Small intestine (tissue), 7 donors: ENCODE measurements around the gene CACNG8. TPM values are rescaled to one million over a fixed set of nuclear protein-coding genes. Genes with fewer than 3 reads are reported as not detected.

Source experiments
- DNase-seq, 2 donors: peaks; one replicate each; pipeline versions ENCODE4 v3.0.0 to v3.0.0-alpha.2; 2013
- FAIRE-seq: peaks from 2 replicates; lab custom pipeline; 2012; peaks lifted over from hg19 to GRCh38; lab: Jason Lieb, UNC
- H3K27ac ChIP-seq, 3 donors: one replicate each; pipeline ENCODE4 v1.5.1; 2013; ENCODE audit warnings: low read length in 2 of 3, mild to moderate bottlenecking in 2 of 3, control low read depth in 1 of 3, inconsistent platforms in 1 of 3, low read depth in 1 of 3, moderate library complexity in 1 of 3
- H3K27me3 ChIP-seq, 3 donors: one replicate each; pipeline ENCODE4 v1.6.1; 2013; ENCODE audit warnings: low read length in 3 of 3, inconsistent platforms in 1 of 3; ENCODE audit not compliant: control insufficient read depth in 3 of 3, insufficient read depth in 3 of 3
- H3K36me3 ChIP-seq, 3 donors: one replicate each; pipeline ENCODE4 v1.6.1; 2013; ENCODE audit warnings: low read length in 3 of 3, inconsistent platforms in 1 of 3, low read depth in 1 of 3, mild to moderate bottlenecking in 1 of 3, moderate library complexity in 1 of 3; ENCODE audit not compliant: control insufficient read depth in 3 of 3, insufficient read depth in 2 of 3
- H3K4me1 ChIP-seq, 3 donors: one replicate each; pipeline ENCODE4 v1.6.1; 2013; ENCODE audit warnings: low read length in 2 of 3, inconsistent platforms in 1 of 3, low read depth in 1 of 3, mild to moderate bottlenecking in 1 of 3, moderate library complexity in 1 of 3; ENCODE audit not compliant: control insufficient read depth in 3 of 3, insufficient read depth in 2 of 3
- H3K4me3 ChIP-seq, 3 donors: one replicate each; pipeline ENCODE4 v1.5.1; 2013; ENCODE audit warnings: low read length in 3 of 3, control low read depth in 1 of 3, inconsistent platforms in 1 of 3, low read depth in 1 of 3, mild to moderate bottlenecking in 1 of 3, moderate library complexity in 1 of 3
- H3K9me3 ChIP-seq, 2 donors: one replicate each; pipeline ENCODE4 v1.6.1; 2013; ENCODE audit warnings: low read depth in 1 of 2, low read length in 1 of 2; ENCODE audit not compliant: control insufficient read depth in 2 of 2, insufficient read depth in 1 of 2
- WGBS, 3 donors: extraction: QIAGEN DNeasy Blood & Tissue Kit; methylation state at CpG; one replicate each; pipeline ENCODE4 v1.1.7; 2013; 5-methylcytosine and 5-hydroxymethylcytosine counted together
- polyA plus RNA-seq, 4 donors: library from polyadenylated mRNA; stranded (reverse) in 3 of 4; unstranded in 1 of 4; fragments of 200-250 nt in 3 of 4; fragments of 120-200 nt in 1 of 4; gene quantifications; one replicate each; pipeline versions ENCODE4 v1.2.1 to v1.2.3, GENCODE V29; 2013
- donor health status: healthy with polysubstance abuse.
- donor health status: control.
- donor health status: control.
- donor health status: Bipolar disorder and iron deficiency.
- donor health status: healthy.

Gene CACNG8
- polyA plus RNA-seq, 4 donors, result 0.03 to 0.12 TPM; not detected in 2

DNA sequence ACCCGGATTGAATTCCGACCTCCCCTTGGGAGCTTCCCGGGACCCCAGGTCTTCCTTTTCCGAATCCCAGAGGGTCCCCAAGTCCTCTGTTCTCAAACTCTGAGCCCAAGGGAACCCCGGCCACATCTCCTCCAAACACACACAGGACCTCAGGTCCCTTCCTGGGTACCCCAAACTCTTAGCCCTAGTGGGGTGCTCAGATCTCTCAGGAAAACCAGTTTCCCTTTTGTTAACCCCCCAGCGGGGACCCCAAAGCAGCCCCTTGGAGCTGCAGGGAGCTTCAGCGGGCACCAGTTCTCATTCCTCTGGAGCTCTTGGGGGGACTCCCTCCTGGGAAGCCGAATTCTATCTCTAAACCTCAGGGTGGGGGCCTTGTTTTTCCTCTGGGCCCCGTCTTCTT, 29.5 kb downstream of the CACNG8 start:
- no peaks in the 10 kb centered on the region for H3K4me1 ChIP-seq
- H3K27ac ChIP-seq, result no peak overlapping the region
- H3K27me3 ChIP-seq, result peaks cover 0 to 26% (median 25%) of the 10 kb centered on the region in 3 donors
- no peak overlapping the region for H3K4me3 ChIP-seq
- no peaks in the 10 kb centered on the region for H3K36me3 ChIP-seq
- no peak for FAIRE-seq
- WGBS, 3 donors, result 64 to 81% (median 72%) methylated on average over 8 to 9 of the region's 9 CpGs
- no peaks in the 10 kb centered on the region for H3K9me3 ChIP-seq
- DNase-seq, result no peak

DNA sequence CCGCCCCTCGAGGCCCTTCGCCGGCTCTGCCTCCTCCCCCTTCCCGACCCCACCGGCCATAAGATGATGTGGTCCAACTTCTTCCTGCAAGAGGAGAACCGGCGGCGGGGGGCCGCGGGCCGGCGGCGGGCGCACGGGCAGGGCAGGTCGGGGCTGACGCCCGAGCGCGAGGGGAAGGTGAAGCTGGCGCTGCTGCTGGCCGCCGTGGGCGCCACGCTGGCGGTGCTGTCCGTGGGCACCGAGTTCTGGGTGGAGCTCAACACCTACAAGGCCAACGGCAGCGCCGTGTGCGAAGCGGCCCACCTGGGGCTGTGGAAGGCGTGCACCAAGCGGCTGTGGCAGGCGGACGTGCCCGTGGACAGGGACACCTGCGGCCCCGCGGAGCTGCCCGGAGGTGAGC, 30.1 kb downstream of the CACNG8 start:
- H3K27ac ChIP-seq, result no peak overlapping the region
- FAIRE-seq (no peak), DNase-seq (no peak)
- H3K36me3 ChIP-seq, result no peaks in the 10 kb centered on the region
- no peak overlapping the region for H3K4me3 ChIP-seq
- peaks cover 0 to 28% (median 25%) of the 10 kb centered on the region in 3 donors for H3K27me3 ChIP-seq
- H3K4me1 ChIP-seq, result no peaks in the 10 kb centered on the region
- WGBS, 3 donors, result 23 to 38% (median 28%) methylated on average over 27 to 43 of the region's 43 CpGs
- H3K9me3 ChIP-seq, result no peaks in the 10 kb centered on the region

DNA sequence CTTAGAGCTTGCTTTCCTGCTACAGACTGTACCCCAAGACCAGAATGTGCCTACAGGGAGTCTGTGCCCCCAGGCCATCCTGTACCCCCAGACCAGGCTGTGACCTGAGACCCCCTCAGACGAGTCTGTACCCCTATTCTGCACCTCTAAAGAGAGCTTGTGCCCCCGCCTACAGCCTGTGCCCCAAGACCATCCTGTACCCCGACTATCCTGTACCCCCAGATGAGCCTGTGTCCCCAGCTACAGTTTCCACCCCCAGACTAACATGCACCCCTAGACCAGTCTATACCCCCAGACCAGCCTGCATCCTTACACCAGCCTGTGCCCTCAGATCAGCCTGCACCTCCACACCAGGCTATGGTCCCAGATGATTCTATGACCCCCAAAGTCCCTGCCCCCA, 30.7 kb downstream of the CACNG8 start:
- no peak overlapping the region for H3K4me3 ChIP-seq
- no peak for FAIRE-seq
- WGBS, 3 donors, result 52 to 66% (median 62%) methylated on average over 3 of the region's 3 CpGs
- H3K27ac ChIP-seq, result no peak overlapping the region
- no peaks in the 10 kb centered on the region for H3K9me3 ChIP-seq
- H3K36me3 ChIP-seq, result no peaks in the 10 kb centered on the region
- no peak for DNase-seq
- peaks cover 0 to 28% (median 27%) of the 10 kb centered on the region in 3 donors for H3K27me3 ChIP-seq
- H3K4me1 ChIP-seq, result no peaks in the 10 kb centered on the region

DNA sequence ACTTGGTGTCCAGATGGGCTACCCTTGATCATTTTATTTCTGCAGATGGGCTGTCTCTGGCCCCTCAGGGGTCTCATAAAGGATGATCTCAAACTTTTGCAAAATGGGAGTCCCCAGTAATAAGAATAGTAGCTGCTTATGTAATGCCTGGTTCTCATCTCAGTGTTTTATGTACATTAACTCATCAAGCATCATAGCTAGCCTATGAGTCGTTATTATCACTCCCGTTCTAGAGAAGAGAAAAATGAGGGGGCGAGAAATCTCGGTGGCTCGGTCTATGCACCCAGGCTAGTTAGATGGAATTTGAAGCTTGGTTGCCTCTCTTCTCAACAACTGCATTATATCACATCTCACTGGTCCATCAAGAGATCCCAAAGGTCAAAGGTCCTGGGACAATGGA, 32.1 kb downstream of the CACNG8 start:
- DNase-seq (no peak), FAIRE-seq (no peak)
- 73 to 84% (median 75%) methylated on average over 5 of the region's 5 CpGs for WGBS, 3 donors
- H3K27me3 ChIP-seq, result peaks cover 0 to 28% (median 27%) of the 10 kb centered on the region in 3 donors
- no peaks in the 10 kb centered on the region for H3K36me3 ChIP-seq
- H3K4me3 ChIP-seq, result no peak overlapping the region
- H3K27ac ChIP-seq, result no peak overlapping the region
- no peaks in the 10 kb centered on the region for H3K4me1 ChIP-seq
- no peaks in the 10 kb centered on the region for H3K9me3 ChIP-seq

DNA sequence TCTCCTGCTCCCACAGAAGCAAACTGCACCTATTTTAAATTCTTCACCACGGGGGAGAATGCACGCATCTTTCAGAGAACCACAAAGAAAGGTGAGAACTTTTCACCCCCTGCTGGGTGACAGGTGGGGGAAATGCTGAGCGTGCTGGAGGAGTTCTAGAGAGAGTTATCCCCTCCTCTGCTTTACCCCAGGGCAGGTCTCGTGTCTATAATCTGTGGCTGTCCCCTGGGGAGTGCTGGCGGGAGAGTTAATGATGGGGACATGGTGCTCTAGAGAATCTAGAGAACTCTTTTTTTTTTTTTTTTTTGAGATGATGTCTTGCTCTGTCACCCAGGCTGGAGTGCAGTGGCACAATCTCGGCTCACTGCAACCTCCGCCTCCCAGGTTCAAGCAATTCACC, 35.5 kb downstream of the CACNG8 start:
- WGBS, 3 donors, result 46 to 51% (median 46%) methylated on average over 7 of the region's 7 CpGs
- no peak for DNase-seq
- Histone ChIP-seq H3K27me3 (peaks cover 0 to 18% (median 10%) of the 10 kb centered on the region in 3 donors), H3K36me3 (no peaks in the 10 kb centered on the region), H3K4me3 (no peak overlapping the region), H3K9me3 (no peaks in the 10 kb centered on the region), H3K4me1 (no peaks in the 10 kb centered on the region), H3K27ac (no peak overlapping the region)
- FAIRE-seq, result no peak

DNA sequence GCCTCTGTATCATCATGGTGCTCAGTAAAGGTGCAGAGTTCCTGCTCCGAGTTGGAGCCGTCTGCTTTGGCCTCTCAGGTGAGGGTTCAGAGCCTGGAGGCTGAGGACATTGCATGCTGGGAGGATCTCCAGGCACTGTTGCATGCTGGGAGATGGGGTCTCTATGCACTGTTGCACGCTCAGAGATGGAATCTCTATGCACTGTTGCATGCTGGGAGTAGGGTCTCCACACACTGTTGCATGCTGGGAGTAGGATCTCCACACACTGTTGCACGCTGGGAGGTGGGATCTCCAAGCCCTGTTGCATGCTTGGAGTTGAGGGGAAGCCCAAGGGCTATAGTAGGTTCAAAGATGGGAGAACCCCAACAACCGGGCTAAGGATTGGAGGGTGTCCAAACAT, 37.0 kb downstream of the CACNG8 start:
- FAIRE-seq, result no peak
- Histone ChIP-seq H3K27ac (no peak overlapping the region), H3K4me1 (no peaks in the 10 kb centered on the region), H3K4me3 (no peak overlapping the region), H3K27me3 (peaks cover 0 to 9% (median 2%) of the 10 kb centered on the region in 3 donors), H3K36me3 (no peaks in the 10 kb centered on the region), H3K9me3 (no peaks in the 10 kb centered on the region)
- 57 to 75% (median 72%) methylated on average over 5 of the region's 5 CpGs for whole genome bisulfite sequencing, 3 donors
- DNase-seq, result no peak

DNA sequence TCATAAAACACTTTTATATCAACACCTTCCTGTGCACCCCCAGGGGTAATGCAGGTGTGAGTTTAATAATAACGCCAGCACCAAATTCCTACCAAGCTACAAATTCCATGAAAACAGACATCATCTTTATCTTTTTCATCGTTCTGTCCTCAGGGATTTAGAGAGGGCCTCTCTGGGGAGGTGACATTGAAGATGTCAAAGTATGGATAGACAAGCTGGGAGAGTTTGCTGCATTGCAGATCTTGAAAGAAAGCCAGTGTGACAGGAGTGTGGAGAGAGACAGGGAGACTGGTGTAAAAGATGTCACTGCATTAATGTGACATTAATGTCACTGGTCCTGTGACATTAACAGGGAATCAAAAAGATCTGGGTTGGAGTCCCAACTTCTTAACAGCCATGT, 38.8 kb downstream of the CACNG8 start:
- no peak overlapping the region for H3K4me3 ChIP-seq

DNA sequence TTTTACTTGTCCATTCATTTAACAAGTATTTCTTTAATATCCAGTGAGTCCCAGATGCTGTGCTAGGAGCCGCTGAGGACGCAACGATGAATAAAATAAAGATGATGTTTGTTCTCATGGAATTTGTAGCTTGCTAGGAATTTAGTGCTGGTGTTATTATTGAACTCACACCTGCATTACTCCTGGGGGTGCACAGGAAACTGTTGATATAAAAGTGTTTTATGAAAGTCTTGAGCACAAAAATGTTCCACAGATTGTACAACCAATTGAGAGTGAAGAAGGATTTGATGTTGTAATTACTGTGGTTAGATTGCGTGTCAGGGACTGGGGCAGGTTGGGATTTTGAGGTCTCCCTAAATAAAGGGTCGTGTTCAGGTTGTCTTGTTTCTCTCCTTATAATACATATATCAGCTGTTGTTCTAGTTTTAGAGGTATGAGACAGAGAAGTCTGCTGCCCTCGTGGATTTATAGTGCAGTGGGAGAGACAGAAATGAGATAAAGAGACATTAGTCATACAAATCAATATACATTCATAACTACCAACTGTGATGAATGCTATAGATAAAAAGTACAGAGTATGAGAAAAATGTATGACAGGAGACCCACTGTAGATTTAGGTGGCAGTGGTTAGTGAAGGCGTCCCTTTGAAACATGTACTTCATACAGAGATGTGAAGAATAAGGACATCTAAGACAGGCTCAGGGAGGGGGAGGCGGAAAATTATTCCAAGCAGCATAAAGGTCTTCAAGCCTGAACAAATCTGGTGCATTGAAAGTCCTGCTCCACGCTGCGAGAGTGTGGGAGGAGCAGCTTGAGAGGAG, 40.0 kb downstream of the CACNG8 start:
- H3K27me3 ChIP-seq, result peaks cover 0 to 2% (median 0%) of the 10 kb centered on the region in 3 donors

More for the DNA sequence above, 38.8 kb downstream of the CACNG8 start:
- Histone ChIP-seq H3K4me1 (no peaks in the 10 kb centered on the region), H3K27me3 (peaks cover 0 to 2% (median 2%) of the 10 kb centered on the region in 3 donors), H3K36me3 (no peaks in the 10 kb centered on the region), H3K27ac (no peak overlapping the region), H3K9me3 (no peaks in the 10 kb centered on the region)
- no peak for DNase-seq
- 72 to 76% (median 75%) methylated on average over 2 of the region's 2 CpGs for WGBS, 3 donors
- FAIRE-seq, result no peak

More for the DNA sequence above, 40.0 kb downstream of the CACNG8 start:
- FAIRE-seq (no peak), DNase-seq (no peak)
- Histone ChIP-seq H3K9me3 (no peaks in the 10 kb centered on the region), H3K27ac (no peak overlapping the region), H3K4me1 (no peaks in the 10 kb centered on the region), H3K4me3 (no peak overlapping the region), H3K36me3 (no peaks in the 10 kb centered on the region)
- WGBS, 3 donors, result 65 to 78% (median 67%) methylated on average over 10 of the region's 10 CpGs
